Heart left ventricle (tissue), 13 donors: ENCODE data around the gene RANBP10.

Experiments
- CTCF ChIP-seq, 12 donors: fragments of 200-600 bp; sonication (generic) in 4 of 12; IDR thresholded peaks; one replicate each; pipeline versions ENCODE4 v1.5.0 to v1.8.0; 2018 to 2022; ENCODE audit warnings: antibody characterized with exemption in 12 of 12, mild to moderate bottlenecking in 5 of 12
- POLR2A ChIP-seq, 2 donors: fragments of 450-650 bp; IDR thresholded peaks; one replicate each; pipeline ENCODE4 v1.6.1; 2017; ENCODE audit warnings: antibody characterized with exemption in 2 of 2, mild to moderate bottlenecking in 2 of 2, moderate library complexity in 2 of 2
- donor health status: ischemic (EF 13 %, LVEDD 7.1; RV severe dilation, severe dysfunction).
- donor health status: DM: no; HTN: yes; CAD: no.
- donor health status: DM: no; HTN: no; CAD: no.
- donor health status: ischemic (EF 25% LVEDD 6.9; RV normal size, moderate dysfunction).
- donor health status: ischemic (EF 25% LVEDD 5.7; RV mildly dilated, moderate dysfunction).
- donor health status: ischemic (EF 35%, LVEDD 5.7; RV mildly dilated, moderate dysfunction).
- donor health status: nonischemic (EF 11% LVEDD 7.7; RV severe dilation, severe dysfunction).
- donor health status: DM: yes; HTN: yes; CAD: no.
- donor health status: PGD.
- donor health status: ischemic (EF 29% LVEDD 5.4; RV normal size, mild dysfunction).
- donor health status: nonischemic (EF 23%, LVEDD 6.1; RV moderate dilation, normal function).

- TF ChIP-seq CTCF (IDR thresholded peaks at IDR 0.05) (no peak), POLR2A (IDR thresholded peaks at IDR 0.05) (no peak)
Observed at GRCh38 chr16:67758966-67759365, 47.4 kb downstream of the RANBP10 start.
